Measurements from ENCODE around the gene C3orf18.

The C3orf18 gene

DNA sequence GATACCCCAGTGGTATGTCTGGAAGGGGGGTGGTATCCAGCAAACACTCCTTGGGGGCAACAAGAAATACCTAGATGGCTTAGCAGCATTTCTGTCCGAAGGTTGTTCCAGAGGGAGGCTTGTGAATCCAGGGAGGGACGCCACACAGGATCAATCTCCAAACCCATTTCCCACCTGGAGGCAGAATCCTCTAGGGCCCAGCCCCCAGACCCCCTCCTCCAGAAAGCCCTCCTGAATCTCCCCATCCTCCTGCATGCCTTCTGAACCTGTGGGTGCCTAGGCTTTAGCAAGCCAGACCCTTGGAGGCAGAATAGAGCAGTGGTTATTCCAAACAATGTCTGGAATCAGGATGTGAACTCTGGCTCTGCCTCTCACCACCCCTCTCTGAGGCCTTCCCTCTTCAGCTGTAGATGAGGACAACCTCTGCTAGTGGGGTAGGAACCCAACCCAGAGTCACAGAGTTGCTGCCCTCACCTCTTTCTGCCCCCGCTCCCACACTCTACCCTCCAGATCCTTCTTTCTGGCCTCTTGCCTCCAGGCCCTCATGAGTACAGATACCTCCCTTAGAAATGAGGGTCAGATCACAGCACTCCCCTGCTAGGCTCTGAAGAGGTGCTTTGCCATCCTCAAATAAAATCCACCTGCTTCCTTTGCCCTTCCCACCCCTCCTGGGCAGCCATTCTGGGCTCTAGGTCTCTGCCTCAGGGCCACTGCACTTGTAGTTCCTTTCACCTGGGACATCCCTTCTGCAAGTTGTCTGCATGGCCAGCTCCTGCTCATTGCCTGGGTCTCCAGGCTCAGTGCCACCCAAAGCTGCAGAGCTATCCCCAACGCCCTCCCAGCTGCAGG lies 35.9 kb upstream of the C3orf18 start:
- no peak for DNase-seq

- DNase-seq, result no peak
These were observed 35.1 kb upstream of the C3orf18 start for GRCh38 chr3:50602595-50603191.

DNA sequence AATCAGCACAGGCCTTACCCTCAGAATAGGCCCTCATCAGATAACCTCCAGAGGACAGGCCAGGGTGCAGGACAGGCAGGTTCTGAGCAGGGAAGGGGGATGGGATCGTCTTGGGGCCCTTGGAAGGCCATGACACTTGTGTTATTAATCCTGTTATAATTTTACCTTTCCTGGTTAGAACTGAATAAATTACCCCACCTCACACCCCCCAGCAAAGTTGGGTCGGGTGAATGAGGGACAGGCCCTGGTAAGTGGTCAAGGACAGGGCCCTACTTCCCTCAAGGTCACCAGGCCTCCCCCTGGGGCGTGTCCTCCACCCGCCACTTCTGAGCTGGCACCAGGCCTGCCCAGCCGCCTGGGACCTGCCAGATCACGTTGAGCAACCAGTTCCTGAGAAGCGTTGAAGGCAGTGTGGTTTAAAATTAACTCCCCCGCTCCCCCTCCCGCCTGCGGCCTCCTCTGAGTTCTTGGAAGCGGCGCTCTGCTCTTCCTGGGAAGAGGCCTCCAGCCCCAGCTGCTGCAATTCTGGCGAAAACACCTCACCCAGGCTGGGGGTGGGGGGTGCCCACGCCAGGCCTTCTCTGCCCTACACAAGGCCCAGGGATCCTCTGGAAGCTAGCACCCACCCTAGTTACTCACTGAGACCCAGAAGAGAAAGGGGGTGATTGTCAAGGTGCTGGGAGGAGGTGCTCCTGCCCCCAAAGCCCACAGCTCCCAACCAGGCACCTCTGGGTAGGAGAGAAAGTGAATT lies 33.5 kb upstream of the C3orf18 start:
- peak; percentile 45 for DNase-seq

GRCh38 chr3:50600141-50600753 lies 32.7 kb upstream of the C3orf18 start:
- DNase-seq, result no peak

GRCh38 chr3:50599716-50600118 lies 32.2 kb upstream of the C3orf18 start:
- DNase-seq, result no peak

GRCh38 chr3:50599115-50599715 lies 31.7 kb upstream of the C3orf18 start:
- DNase-seq, result no peak

GRCh38 chr3:50594253-50594785 lies 26.8 kb upstream of the C3orf18 start:
- DNase-seq, result no peak

DNA sequence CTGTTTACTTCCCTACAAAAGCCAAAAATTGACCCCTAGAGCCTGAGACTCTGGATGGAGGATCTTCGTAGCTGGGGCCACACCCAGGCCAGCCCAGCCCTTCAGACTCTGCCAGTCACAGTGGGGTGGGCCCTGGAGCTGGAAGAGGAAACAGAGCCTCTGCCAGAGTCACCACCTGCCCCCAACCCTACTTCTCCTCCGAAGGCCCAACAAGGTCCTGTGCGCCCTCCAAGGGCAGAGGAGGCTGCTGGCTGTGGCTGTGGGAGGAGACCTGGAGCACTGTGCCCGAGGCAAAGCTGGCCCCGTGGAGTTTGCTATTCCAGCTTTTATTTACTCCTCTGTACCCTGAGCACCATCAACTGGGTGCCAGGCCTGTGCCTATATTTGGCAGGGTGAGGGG lies 25.0 kb upstream of the C3orf18 start:
- no peak for DNase-seq

DNA sequence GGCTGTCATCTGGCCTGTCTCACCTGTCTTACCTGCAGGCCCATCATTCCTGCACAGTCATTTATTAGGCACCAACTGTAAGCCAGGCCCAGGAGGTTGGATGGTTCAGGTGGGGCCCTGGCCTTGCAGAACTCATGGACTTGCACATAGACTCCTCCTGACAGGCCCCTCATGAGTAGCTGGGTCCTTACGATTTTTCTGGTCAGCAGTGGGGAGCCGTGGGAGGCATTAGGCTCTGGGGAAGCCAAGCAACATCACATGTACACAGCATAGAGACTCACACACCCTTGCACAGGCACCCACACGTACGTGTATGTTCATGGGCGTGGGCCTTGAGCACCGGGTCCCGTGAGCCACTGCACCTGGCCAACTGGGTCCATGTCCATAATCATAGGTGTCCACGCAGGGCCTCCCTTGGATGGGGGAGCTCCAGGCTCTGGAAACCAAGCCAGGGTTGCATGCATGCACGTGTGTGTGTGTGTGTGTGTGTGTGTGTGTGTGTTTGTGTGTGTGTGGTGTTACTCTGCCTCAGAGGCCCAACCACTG lies 23.7 kb upstream of the C3orf18 start:
- no peak for DNase-seq

DNA sequence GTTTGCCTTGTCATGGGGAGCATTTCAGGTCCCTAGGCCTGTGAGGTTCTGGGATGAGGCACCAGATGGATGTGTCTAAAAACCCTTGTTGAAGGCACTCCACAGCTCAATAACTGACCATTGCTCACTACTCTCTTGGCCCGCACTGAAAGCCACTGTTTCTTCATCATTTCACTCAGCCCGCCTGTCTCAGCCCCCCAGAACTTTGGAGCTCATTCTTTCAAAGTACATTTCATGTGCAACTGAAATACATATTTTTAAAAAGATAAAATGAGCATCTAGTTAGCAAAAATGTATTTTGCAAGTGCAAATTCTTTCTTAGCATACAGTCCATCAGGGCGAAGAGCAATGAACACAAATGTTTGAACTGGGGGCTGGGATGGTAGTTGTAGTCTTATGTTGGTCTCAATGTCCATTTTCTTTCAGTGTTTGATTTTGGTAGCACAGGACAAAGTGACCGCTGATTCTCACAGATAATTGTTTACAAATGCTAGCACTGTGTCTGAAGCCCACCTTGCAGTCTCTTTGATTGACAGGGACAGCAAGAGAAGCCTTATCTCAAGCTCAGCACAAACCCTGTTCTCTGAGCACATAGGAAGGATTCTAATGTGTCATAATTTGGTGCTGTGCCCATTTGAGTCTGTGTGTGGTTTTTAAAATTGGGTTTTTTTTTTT lies 21.3 kb upstream of the C3orf18 start:
- DNase-seq, result no peak

DNA sequence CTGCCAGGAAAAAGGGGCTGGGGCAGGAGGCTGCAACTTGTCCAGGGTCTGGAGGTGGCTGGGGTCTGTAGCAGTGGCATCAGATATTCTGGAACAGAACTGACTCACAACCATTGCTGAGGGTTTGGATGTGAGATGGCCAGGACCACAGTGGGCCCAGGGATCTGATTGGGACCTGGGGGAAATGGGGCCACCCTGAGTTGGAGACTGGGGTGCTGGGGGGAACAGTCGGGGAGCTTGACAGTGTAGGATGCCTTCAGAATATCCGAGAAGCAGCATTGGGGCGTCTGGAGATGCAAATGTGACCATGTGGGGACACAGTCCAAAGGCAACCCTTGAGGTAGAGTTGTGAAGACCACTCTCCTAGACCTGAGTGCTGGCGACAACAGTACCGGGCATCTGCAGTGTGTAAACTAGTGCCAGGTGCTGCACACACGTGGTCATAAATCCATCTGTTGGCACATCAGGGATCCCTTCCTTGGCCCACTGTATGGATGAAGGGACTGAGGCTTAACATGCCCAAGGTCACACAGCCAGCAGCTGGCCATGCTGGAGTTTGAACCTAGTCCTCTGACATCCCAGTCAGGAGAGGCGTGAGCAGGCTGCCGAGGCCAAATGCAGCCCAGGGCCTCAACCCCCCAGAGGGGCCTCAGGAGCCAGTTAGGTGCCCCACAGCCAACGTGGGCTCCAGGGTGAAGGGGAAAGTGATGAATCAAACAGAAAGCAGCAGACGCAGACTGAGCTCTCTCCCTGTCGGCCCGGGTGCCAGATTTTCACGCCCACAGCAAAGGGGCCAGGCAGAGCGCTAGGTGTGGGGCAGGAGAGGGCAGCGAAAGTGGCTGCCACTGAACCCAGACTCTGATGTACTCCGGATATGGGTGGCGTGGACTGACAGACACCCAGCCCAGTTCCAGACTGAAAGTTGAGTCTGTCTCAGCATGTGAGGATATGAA lies 20.5 kb upstream of the C3orf18 start:
- no peak for DNase-seq

GRCh38 chr3:50587373-50587772 lies 19.8 kb upstream of the C3orf18 start:
- DNase-seq, result no peak

DNA sequence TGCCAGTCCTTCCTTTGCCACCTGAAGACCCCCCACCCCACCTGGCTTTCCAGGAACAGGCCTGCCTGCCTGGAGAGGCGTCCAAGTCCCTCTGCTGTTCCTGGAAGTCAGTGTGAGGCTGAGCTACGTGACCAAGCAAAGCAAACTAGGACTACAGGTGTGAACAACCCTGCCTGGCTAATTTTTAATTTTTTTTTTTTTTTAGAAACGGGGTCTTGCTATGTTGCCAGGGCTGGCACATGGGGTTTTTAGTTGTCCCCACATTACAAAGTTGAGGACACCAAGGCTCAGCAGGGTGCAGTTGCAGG lies 19.2 kb upstream of the C3orf18 start:
- DNase-seq, result no peak

DNA sequence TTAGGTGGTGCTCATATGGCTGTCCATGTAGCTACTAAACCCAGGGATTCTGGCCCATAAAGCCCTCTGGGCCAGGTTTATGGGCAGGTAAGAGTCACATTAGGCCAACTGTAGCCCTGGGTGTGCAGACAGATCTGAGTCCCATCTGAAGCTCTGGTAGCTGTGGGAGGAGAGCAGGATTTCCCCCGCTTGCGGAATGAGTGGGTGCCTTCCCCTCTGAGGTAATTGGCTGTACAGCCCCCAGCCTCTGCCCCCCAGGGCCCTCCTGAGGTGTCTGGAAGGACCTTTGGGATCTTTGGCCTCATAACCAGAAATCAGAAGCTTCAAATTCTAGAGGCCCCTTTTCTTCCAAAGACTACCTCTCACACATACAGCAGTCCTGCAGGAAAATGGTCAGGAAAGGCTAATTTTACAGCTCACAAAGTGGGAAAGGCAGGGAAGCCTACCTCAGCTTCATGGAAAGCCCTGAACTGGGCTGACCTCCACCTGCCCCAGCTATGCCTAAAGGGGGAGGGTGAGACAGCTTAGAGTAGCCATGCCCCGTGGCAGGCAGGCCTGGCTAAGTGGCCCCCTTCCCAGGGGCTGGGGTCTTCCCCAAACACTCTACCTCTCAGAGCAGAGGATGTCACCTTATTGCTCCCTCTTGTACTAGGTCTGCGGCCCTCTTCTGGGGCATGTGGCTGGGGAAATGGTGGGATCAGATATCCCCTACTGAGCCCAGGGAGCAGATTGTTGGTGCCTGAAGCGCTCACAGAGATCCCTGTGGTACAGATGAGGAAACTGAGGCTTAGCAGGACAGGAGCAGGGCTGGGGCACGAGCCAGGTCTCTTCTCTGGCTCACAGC lies 18.6 kb upstream of the C3orf18 start:
- DNase-seq, result no peak

DNA sequence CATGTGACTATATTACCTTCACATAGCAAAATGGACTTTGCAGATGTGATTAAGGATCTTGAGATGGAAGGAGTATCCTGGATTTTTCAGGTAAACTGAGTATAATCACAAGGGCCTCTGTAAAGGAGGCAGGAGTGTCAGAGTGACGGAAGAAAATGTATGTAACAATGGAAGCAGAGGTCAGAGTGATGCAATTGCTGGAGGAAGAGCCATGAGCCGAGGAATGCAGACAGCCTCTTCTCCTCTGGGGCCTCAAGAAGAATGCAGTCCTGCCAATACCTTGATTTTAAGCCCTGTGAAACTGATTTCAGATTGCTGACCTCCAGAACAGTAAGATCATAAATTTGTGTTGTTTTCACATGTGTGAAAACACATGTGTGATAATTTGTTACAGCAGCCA lies 16.8 kb upstream of the C3orf18 start:
- no peak for DNase-seq

DNA sequence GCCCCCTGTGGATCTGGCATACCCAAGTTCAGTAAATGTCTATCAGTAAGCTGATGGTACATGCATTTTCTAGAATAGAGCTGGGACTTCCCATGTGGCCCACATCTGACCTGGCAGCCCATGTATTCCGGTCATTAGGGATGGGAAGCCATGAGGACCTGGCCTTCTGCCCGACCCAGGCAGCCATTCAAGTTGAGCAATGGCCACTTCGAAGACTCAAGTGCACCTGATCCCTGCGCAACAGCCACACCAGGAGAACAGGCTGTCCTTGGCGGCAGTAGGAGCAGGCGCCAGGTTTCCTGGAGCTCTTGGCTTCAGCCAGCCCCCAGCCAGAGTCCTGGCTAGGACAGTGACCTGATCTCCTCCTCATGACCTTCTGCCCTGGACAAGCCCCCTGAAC lies 16.4 kb upstream of the C3orf18 start:
- no peak for DNase-seq

DNA sequence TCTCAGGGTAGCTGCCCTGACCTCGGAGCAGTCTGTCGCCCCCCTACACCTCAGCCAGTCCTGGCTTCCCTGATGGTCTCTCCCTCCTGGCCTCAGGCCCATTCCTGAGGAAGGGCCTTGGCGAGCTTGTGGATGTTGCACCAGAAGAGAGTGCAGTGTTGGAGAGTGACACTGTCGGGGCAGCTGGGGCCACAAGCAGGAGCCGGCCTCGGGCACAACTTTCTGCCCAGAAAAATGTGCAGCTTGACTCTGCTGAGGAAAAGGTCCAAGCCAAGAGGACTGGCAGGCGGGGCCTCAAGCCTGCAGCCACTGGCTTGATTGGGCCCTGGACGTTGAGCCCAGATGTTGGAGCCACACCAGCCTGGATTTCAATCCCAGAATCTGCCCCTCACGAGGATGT lies 14.5 kb upstream of the C3orf18 start:
- DNase-seq, result no peak

DNA sequence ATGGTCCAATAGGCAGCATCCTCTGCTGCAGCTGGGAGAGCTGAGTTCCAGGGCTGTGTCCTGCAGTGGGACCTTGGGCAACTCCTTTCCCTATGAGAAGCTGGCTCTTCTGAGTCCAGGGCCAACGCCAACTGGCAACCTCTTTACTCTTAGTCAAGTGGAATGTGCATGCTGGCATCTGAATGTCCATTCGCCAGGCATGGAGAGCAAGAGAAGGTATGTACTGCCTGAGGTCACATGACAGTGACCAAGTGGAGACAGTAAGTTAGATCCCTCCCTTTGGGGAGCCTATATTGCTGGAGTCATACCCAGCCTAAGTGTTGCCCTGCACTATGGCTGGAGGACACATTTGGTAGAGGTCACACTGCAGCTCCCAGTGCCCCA lies 13.9 kb upstream of the C3orf18 start:
- DNase-seq, result no peak

DNA sequence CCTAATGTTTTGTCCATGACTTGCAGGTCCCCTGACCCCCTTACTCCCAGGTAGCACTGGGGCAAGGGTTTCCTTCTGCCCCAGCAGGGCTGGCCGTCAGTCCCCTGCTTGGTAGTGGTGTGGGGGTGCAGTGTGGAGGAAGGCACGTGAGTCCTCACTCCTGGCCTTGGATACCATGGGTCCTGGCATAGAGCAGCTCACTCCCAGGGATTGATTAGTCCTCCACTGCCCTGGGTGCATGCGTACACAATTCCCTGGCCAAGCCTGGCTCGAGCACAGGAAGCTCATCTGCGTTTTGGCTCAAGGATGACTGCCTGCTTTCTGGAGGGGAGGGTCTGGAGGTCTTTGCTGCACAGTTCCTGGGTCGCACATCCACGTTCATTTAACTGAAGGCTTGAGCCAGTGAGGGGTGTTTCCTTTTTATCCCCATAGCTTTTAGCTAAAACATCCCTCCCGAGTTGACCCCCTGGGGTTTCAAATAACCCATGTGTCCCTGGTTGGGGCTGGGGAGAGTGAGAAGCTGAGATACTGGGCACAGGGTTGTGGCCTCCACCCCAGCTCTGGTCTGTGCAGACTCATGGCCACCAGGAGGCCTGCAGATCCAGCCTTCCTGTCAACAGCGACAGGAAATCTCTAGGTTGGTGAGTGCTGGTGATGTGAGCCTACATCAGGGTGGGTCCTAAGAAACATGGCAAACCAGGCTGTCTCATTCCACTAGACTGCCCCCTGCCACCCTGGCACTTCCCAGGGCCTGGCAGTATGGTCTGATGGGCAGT lies 13.3 kb upstream of the C3orf18 start:
- DNase-seq, result no peak
